ENCODE results near the gene GABRB1. TPM values are rescaled to one million over a fixed set of nuclear protein-coding genes. Genes with fewer than 3 reads are reported as not detected.

Gene GABRB1
- total and polyA plus RNA-seq, 2 donors (not counting 1 experiment from before 2014, with no cell fraction given): 0.05 to 0.17 TPM

GRCh38 chr4:47040828-47041227, 9.5 kb downstream of the GABRB1 start:
- no peak overlapping the region for H3K27ac ChIP-seq (ENCODE audit: insufficient read depth, low read length)

GRCh38 chr4:47043821-47044220, 12.5 kb downstream of the GABRB1 start:
- Histone ChIP-seq H4K20me1 (ENCODE audit: control insufficient read depth, extremely low read depth, insufficient read depth, low read length) (peaks cover 1% of the 10 kb centered on the region), H3K9me3 (ENCODE audit: control insufficient read depth, insufficient read depth, low read depth, low read length) (no peaks in the 10 kb centered on the region), H3K27ac (ENCODE audit: insufficient read depth, low read length) (no peak overlapping the region), H3K4me3 (replicated peaks in 1 of 4; ENCODE audit: control extremely low read depth in 1 of 4, insufficient read depth in 1 of 4, low read depth in 3 of 4, low read length in 4 of 4) (no peak overlapping the region), H3K79me2 (ENCODE audit: control insufficient read depth, insufficient read depth, low read length) (no peaks in the 10 kb centered on the region), H3K36me3 (ENCODE audit: control insufficient read depth, insufficient read depth, low read length) (no peaks in the 10 kb centered on the region), H2AFZ (ENCODE audit: low read length) (no peak overlapping the region), H3K4me1 (ENCODE audit: control insufficient read depth, extremely low read depth, insufficient read depth, low read length) (no peaks in the 10 kb centered on the region), H3K9ac (ENCODE audit: insufficient read depth, low read length) (no peak overlapping the region), H3K27me3 (ENCODE audit: control insufficient read depth, insufficient read depth, low read length) (no peaks in the 10 kb centered on the region), H3K4me2 (ENCODE audit: extremely low read depth, insufficient read depth, low read length) (no peak overlapping the region)
- TF ChIP-seq EZH2 (IDR thresholded peaks at IDR 0.05; ENCODE audit: low read length, missing control alignments) (no peak), CTCF (conservative IDR thresholded peaks at IDR 0.05 in 1 of 2, IDR thresholded peaks at IDR 0.05 in 1 of 2; ENCODE audit: low read depth in 1 of 2, low read length in 2 of 2) (no peak)
- no peak for DNase-seq (ENCODE audit: low read depth in 2 of 2)

More at GRCh38 chr4:47040828-47041227, 9.5 kb downstream of the GABRB1 start:
- H3K9ac ChIP-seq (ENCODE audit: insufficient read depth, low read length): no peak overlapping the region
- no peaks in the 10 kb centered on the region for H3K36me3 ChIP-seq (ENCODE audit: control insufficient read depth, insufficient read depth, low read length)
- no peak overlapping the region for H3K4me3 ChIP-seq (replicated peaks in 1 of 4; ENCODE audit: control extremely low read depth in 1 of 4, insufficient read depth in 1 of 4, low read depth in 3 of 4, low read length in 4 of 4)
- TF ChIP-seq EZH2 (IDR thresholded peaks at IDR 0.05; ENCODE audit: low read length, missing control alignments) (no peak), CTCF (conservative IDR thresholded peaks at IDR 0.05 in 1 of 2, IDR thresholded peaks at IDR 0.05 in 1 of 2; ENCODE audit: low read depth in 1 of 2, low read length in 2 of 2) (no peak)
- no peaks in the 10 kb centered on the region for H3K27me3 ChIP-seq (ENCODE audit: control insufficient read depth, insufficient read depth, low read length)
- no peak overlapping the region for H3K4me2 ChIP-seq (ENCODE audit: extremely low read depth, insufficient read depth, low read length)
- H4K20me1 ChIP-seq (ENCODE audit: control insufficient read depth, extremely low read depth, insufficient read depth, low read length): peaks cover 1% of the 10 kb centered on the region
- no peaks in the 10 kb centered on the region for H3K9me3 ChIP-seq (ENCODE audit: control insufficient read depth, insufficient read depth, low read depth, low read length)
- H2AFZ ChIP-seq (ENCODE audit: low read length): no peak overlapping the region
- H3K79me2 ChIP-seq (ENCODE audit: control insufficient read depth, insufficient read depth, low read length): no peaks in the 10 kb centered on the region
- no peak for DNase-seq (ENCODE audit: low read depth in 2 of 2)
- H3K4me1 ChIP-seq (ENCODE audit: control insufficient read depth, extremely low read depth, insufficient read depth, low read length): no peaks in the 10 kb centered on the region

- no peak overlapping the region for H3K4me2 ChIP-seq (ENCODE audit: extremely low read depth, insufficient read depth, low read length)
- H3K79me2 ChIP-seq (ENCODE audit: control insufficient read depth, insufficient read depth, low read length): no peaks in the 10 kb centered on the region
- H3K27me3 ChIP-seq (ENCODE audit: control insufficient read depth, insufficient read depth, low read length): no peaks in the 10 kb centered on the region
- no peak overlapping the region for H3K9ac ChIP-seq (ENCODE audit: insufficient read depth, low read length)
- H3K27ac ChIP-seq (ENCODE audit: insufficient read depth, low read length): no peak overlapping the region
- no peaks in the 10 kb centered on the region for H3K4me1 ChIP-seq (ENCODE audit: control insufficient read depth, extremely low read depth, insufficient read depth, low read length)
- H3K36me3 ChIP-seq (ENCODE audit: control insufficient read depth, insufficient read depth, low read length): no peaks in the 10 kb centered on the region
- no peaks in the 10 kb centered on the region for H3K9me3 ChIP-seq (ENCODE audit: control insufficient read depth, insufficient read depth, low read depth, low read length)
- H3K4me3 ChIP-seq (replicated peaks in 1 of 4; ENCODE audit: control extremely low read depth in 1 of 4, insufficient read depth in 1 of 4, low read depth in 3 of 4, low read length in 4 of 4): no peak overlapping the region
- TF ChIP-seq CTCF (conservative IDR thresholded peaks at IDR 0.05 in 1 of 2, IDR thresholded peaks at IDR 0.05 in 1 of 2; ENCODE audit: low read depth in 1 of 2, low read length in 2 of 2) (no peak), EZH2 (IDR thresholded peaks at IDR 0.05; ENCODE audit: low read length, missing control alignments) (no peak)
- peaks cover 1% of the 10 kb centered on the region for H4K20me1 ChIP-seq (ENCODE audit: control insufficient read depth, extremely low read depth, insufficient read depth, low read length)
- no peak for DNase-seq (ENCODE audit: low read depth in 2 of 2)
- no peak overlapping the region for H2AFZ ChIP-seq (ENCODE audit: low read length)
Measured at GRCh38 chr4:47045261-47045660, 13.9 kb downstream of the GABRB1 start.

Data from fibroblast of lung (primary cell).